Stomach (tissue), 9 donors: ENCODE results near the gene PRKCSH. TPM values are rescaled to one million over a fixed set of nuclear protein-coding genes. Genes with fewer than 3 reads are reported as not detected.
"Not testable (repeated sequence)": the region's sequence is repeated elsewhere in the genome, so short reads cannot be mapped to it uniquely, and the experiment has no call there.

Experiments
- DNase-seq, 2 donors: peaks; one replicate each; pipeline versions ENCODE4 v3.0.0 to v3.0.0-alpha.2; 2013 to 2019
- H3K27ac ChIP-seq, 5 donors: fragments of 200-600 bp in 4 of 5; sonication (generic) in 4 of 5; one replicate each; pipeline ENCODE4 v1.5.1; 2013 to 2019; ENCODE audit warnings: mild to moderate bottlenecking in 1 of 5, moderate library complexity in 1 of 5
- H3K27me3 ChIP-seq, 3 donors: fragments of 200-600 bp; sonication (generic); one replicate each; pipeline ENCODE4 v1.5.1; 2017 to 2019; ENCODE audit warnings: mixed run types in 1 of 3
- H3K36me3 ChIP-seq, 4 donors: fragments of 200-600 bp; sonication (generic); 1 replicate in 3 of 4; 2 replicates in 1 of 4; pipeline ENCODE4 v1.5.1; 2016 to 2019
- H3K4me1 ChIP-seq, 4 donors: fragments of 200-600 bp; sonication (generic); one replicate each; pipeline ENCODE4 v1.5.1; 2016 to 2019
- H3K4me3 ChIP-seq, 4 donors: fragments of 200-600 bp; sonication (generic) in 3 of 4; one replicate each; pipeline ENCODE4 v1.5.1; 2016 to 2019; ENCODE audit warnings: mild to moderate bottlenecking in 1 of 4
- H3K9me3 ChIP-seq, 4 donors: fragments of 200-600 bp; sonication (generic); one replicate each; pipeline ENCODE4 v1.5.1; 2016 to 2019
- EP300 ChIP-seq: sonication (generic); formaldehyde crosslinking; IDR thresholded peaks from one replicate; pipeline ENCODE4 v1.6.1; 2017; ENCODE audit warnings: antibody characterized with exemption
- POLR2A ChIP-seq, 4 donors: fragments of 450-650 bp; IDR thresholded peaks; one replicate each; pipeline ENCODE4 v1.6.1; 2016; ENCODE audit warnings: antibody characterized with exemption in 4 of 4, control low read depth in 2 of 4, mild to moderate bottlenecking in 1 of 4, moderate library complexity in 1 of 4
- POLR2AphosphoS5 ChIP-seq, 3 donors: sonication (generic); formaldehyde crosslinking; IDR thresholded peaks; one replicate each; pipeline ENCODE4 v1.6.1; 2016; ENCODE audit warnings: antibody characterized with exemption in 3 of 3
- WGBS, 5 donors: extraction: QIAGEN DNeasy Blood & Tissue Kit in 3 of 5; methylation state at CpG; one replicate each; pipeline versions ENCODE4 v1.1.5 to v1.1.7; 2013 to 2018; 5-methylcytosine and 5-hydroxymethylcytosine counted together
- intact Hi-C: fragments of 100-400 bp; cut with DNase I; formaldehyde crosslinking; loops from one replicate; pipeline ENCODE4 v1.15.1; 2023; ENCODE audit warnings: low total_unique reads
- polyA plus RNA-seq, 3 donors: library from polyadenylated mRNA; stranded (reverse); fragments of 200-250 nt; gene quantifications; one replicate each; pipeline ENCODE4 v1.2.3, GENCODE V29; 2013
- total RNA-seq, 5 donors: library from RNA; depleted of rRNA; stranded (reverse); fragments of >200 nt; gene quantifications; one replicate each; pipeline versions ENCODE4 v1.1.0 to v1.2.3, GENCODE V29; 2014 to 2016
- TF ChIP-seq, protein P1 (sequence below), 7 experiments: fragments of 450-650 bp in 4 of 7; fragments of 200-600 bp in 3 of 7; sonication (generic) in 3 of 7; IDR thresholded peaks; one replicate each; pipeline ENCODE4 v1.5.1; 2016 to 2019; ENCODE audit warnings: antibody characterized with exemption in 7 of 7, control low read depth in 2 of 7, mild to moderate bottlenecking in 1 of 7
- donor health status: healthy with polysubstance abuse.
- donor health status: Bipolar disorder and iron deficiency.
- donor health status: healthy.

Gene PRKCSH
- total and polyA plus RNA-seq, 8 donors = 30.3 to 221 (median 112) TPM

DNA sequence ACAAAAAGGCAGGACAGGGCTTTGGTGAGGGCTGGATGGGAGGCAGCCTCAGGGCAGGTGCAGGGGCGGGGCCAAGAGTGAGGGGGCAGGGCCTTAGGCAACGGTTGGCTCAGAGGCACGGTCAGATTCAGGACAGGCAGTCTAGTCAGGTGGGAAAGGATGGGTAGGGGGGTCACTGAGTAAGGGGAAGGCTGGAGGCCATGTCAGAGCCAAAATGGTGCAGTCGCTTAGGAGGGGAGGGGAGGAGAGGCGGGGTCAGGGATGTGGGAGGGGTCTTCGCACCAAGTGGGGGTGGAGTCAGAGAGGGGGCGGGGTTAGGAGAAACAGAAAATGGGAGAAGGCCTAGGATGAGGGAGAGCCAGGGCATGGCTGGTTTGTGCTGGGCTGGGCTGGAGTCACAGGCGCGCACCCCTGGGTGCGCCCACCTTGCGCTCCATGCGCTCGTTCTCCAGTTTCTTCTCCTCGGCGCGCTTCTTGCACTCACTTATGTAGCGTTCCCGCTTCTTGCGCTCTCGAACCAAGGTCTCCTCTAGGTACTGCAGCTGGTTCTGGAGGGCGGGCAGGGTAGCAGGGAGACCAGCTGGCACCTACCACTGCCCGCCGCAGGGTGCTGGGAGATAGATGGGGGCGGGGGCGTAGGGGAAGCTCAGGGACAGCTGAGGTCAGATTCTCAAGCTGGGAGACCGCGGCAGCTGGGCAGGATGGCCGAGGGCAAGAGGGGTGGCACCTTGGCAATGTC lies 9.5 kb upstream of the PRKCSH start:
- TF ChIP-seq, protein P1, sequence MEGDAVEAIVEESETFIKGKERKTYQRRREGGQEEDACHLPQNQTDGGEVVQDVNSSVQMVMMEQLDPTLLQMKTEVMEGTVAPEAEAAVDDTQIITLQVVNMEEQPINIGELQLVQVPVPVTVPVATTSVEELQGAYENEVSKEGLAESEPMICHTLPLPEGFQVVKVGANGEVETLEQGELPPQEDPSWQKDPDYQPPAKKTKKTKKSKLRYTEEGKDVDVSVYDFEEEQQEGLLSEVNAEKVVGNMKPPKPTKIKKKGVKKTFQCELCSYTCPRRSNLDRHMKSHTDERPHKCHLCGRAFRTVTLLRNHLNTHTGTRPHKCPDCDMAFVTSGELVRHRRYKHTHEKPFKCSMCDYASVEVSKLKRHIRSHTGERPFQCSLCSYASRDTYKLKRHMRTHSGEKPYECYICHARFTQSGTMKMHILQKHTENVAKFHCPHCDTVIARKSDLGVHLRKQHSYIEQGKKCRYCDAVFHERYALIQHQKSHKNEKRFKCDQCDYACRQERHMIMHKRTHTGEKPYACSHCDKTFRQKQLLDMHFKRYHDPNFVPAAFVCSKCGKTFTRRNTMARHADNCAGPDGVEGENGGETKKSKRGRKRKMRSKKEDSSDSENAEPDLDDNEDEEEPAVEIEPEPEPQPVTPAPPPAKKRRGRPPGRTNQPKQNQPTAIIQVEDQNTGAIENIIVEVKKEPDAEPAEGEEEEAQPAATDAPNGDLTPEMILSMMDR (IDR thresholded peaks at IDR 0.05) = no peak
- TF ChIP-seq POLR2AphosphoS5 (IDR thresholded peaks at IDR 0.05) (no peak), EP300 (no peak)
- Histone ChIP-seq H3K4me1 (peaks cover 20 to 33% (median 24%) of the 10 kb centered on the region in 4 donors), H3K36me3 (no peaks in the 10 kb centered on the region), H3K4me3 (no peak overlapping the region), H3K27me3 (peaks cover 7 to 34% (median 19%) of the 10 kb centered on the region in 3 donors), H3K9me3 (no peaks in the 10 kb centered on the region), H3K27ac (no peak overlapping the region)
- DNase-seq = no peak
- 87 to 93% (median 89%) methylated on average over 26 to 28 of the region's 28 CpGs for WGBS, 5 donors
- intact Hi-C loops = no loop called here

DNA sequence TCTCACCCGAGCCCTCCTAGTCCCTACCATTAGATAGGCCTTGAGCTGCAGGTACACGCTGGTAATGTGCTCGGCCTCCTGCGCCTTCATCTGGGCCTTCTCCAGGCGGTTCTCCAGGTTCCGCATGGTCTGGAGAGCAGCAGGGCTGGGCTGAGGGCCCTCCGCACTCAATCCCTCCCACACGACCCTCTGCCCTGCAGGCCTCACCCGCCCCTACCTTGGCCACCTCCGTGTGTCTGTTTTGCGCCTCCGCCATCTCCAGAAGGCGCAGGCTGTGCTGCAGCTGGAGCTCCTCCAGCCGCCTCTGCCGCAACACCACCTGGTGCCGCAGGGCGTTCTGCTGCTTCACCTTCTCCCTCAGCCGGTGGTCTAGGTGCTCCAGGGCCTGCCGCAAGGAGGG lies 8.8 kb upstream of the PRKCSH start:
- Histone ChIP-seq H3K27ac (no peak overlapping the region), H3K36me3 (no peaks in the 10 kb centered on the region), H3K9me3 (no peaks in the 10 kb centered on the region), H3K4me3 (no peak overlapping the region), H3K27me3 (peaks cover 0 to 26% (median 15%) of the 10 kb centered on the region in 3 donors), H3K4me1 (peaks cover 12 to 25% (median 16%) of the 10 kb centered on the region in 4 donors)
- DNase-seq = no peak
- TF ChIP-seq, protein P1 (IDR thresholded peaks at IDR 0.05) = no peak
- TF ChIP-seq POLR2A (IDR thresholded peaks at IDR 0.05) = no peak
- no peak for TF ChIP-seq POLR2AphosphoS5 (IDR thresholded peaks at IDR 0.05)
- TF ChIP-seq EP300 = no peak
- 90 to 93% (median 92%) methylated on average over 19 of the region's 19 CpGs for WGBS, 5 donors
- intact Hi-C loops = no loop called here

DNA sequence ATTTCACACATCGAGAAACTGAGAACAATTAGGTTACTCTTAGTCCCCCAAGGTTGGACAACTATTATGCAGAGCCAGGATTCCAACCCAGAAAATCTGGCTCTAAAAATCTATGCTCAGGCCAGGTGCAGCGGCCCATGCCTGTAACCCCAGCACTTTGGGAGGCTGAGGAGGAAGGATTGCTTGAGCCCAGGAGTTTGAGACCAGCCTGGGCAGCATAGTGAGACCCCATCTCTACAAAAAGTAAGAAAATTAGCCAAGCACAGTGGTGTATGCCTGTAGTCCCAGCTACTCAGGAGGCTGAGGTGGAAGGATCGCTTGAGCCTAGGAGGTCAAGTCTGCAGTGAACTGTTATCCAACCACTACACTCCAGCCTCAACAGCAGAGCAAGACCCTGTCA lies 1.9 kb upstream of the PRKCSH start:
- H3K9me3 ChIP-seq, DNase-seq, H3K27me3 ChIP-seq, H3K4me3 ChIP-seq, H3K27ac ChIP-seq: not testable (repeated sequence)
- WGBS, 5 donors = 88 to 98% (median 98%) methylated on average over 3 of the region's 3 CpGs
- Histone ChIP-seq H3K36me3 (peaks cover 14 to 22% (median 21%) of the 10 kb centered on the region in 4 donors), H3K4me1 (peaks cover 15 to 27% (median 23%) of the 10 kb centered on the region in 4 donors)
- intact Hi-C loops = loop anchor here (5.0 kb wide), 1 partner anchor 56 kb away; no protein-coding TSS in a partner anchor

DNA sequence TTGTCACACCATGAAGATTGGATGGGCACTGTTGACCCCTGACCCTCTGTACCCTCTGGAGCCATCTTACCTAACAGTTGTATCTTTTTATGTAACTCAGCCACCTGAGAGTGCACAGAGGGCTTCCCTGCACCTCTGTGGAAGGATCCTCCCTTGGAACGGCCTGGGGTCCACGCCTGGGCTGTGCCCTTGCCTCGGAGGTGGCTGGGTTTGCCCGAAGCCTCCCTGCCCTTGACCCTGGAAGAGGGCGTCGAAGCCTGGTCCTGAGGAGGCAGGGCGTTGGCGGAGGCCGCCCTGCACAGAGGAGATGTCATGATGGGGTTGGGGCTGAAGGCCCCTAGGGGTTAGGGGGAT lies 755 bp upstream of the PRKCSH start:
- Histone ChIP-seq H3K36me3 (peaks cover 23 to 34% (median 31%) of the 10 kb centered on the region in 4 donors), H3K27ac (peak overlapping the region; percentile 83 to 90 (median 84)), H3K9me3 (no peaks in the 10 kb centered on the region), H3K4me3 (peak overlapping the region; percentile 73 to 88 (median 77)), H3K27me3 (no peaks in the 10 kb centered on the region), H3K4me1 (peaks cover 15 to 27% (median 23%) of the 10 kb centered on the region in 4 donors)
- 0 to 6% (median 4%) methylated on average over 4 to 9 of the region's 9 CpGs; no CpG with 5 or more reads in 1 of the 5 donors for WGBS, 5 donors
- no peak for DNase-seq
- intact Hi-C loops = loop anchor here (5.0 kb wide), 1 partner anchor 57 kb away; no protein-coding TSS in a partner anchor
- TF ChIP-seq POLR2AphosphoS5 (IDR thresholded peaks at IDR 0.05) (no peak), POLR2A (IDR thresholded peaks at IDR 0.05) (no peak), EP300 (no peak)
- TF ChIP-seq, protein P1 (IDR thresholded peaks at IDR 0.05) = no peak

DNA sequence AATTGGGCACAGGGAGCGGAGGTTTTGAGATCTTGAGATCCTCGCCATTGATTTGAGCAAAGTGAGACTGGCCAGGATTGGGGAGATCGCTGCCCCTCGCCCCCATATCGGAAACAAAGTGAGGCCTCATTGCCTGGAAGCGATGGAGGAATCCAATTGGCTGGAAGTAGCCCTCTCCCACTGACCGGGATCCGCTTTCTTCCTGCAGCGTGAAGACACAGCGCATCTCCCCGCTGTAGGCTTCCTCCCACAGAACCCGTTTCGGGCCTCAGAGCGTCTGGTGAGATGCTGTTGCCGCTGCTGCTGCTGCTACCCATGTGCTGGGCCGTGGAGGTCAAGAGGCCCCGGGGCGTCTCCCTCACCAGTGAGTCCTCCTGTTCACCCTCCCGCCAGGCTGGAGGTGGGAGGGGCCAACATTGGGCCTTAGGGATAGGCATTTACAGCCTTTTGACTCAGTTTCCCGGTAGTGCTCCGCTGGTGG lies 438 bp downstream of the PRKCSH start:
- DNase-seq = peak in 1 of 2 donors; percentile 53
- intact Hi-C loops = no loop called here
- peak overlapping the region; percentile 73 to 88 (median 77) for H3K4me3 ChIP-seq
- H3K27me3 ChIP-seq = no peaks in the 10 kb centered on the region
- H3K36me3 ChIP-seq = peaks cover 33 to 46% (median 42%) of the 10 kb centered on the region in 4 donors
- H3K9me3 ChIP-seq = no peaks in the 10 kb centered on the region
- H3K27ac ChIP-seq = peak overlapping the region; percentile 44 to 90 (median 83)
- TF ChIP-seq EP300 (no peak), POLR2AphosphoS5 (IDR thresholded peaks at IDR 0.05) (no peak), POLR2A (IDR thresholded peaks at IDR 0.05) (no peak)
- TF ChIP-seq, protein P1 (IDR thresholded peaks at IDR 0.05) = no peak
- WGBS, 5 donors = 1 to 10% (median 4%) methylated on average over 9 to 21 of the region's 21 CpGs
- H3K4me1 ChIP-seq = peaks cover 15 to 27% (median 23%) of the 10 kb centered on the region in 4 donors
